OCI-LY7 (cell line): ENCODE measurements around the gene RNF13. TPM values are rescaled to one million over a fixed set of nuclear protein-coding genes. Genes with fewer than 3 reads are reported as not detected.

ENCODE experiments used
- BruUV-seq: library from RNA; stranded (reverse); fragments of 400-500 nt; replicated peaks from 2 replicates; lab custom pipeline; 2021; lab: Mats Ljungman, UMichigan
- CTCF ChIA-PET: fragments of 300-600 bp; sonication (Branson Sonifier 250); formaldehyde crosslinking; loops from one replicate; lab custom pipeline; 2022; ENCODE audit warnings: antibody characterized with exemption; ENCODE audit not compliant: unreplicated experiment; lab: Charles Lee
- POLR2A ChIA-PET: fragments of 300-600 bp; sonication (Branson Sonifier 250); formaldehyde crosslinking; loops from one replicate; lab custom pipeline; 2022; ENCODE audit warnings: antibody characterized with exemption; lab: Charles Lee
- DNase-seq: peaks from one replicate; pipeline ENCODE4 v3.0.0-alpha.2; 2015; ENCODE audit warnings: low spot score
- H2AFZ ChIP-seq: fragments of 200-600 bp; sonication (generic), shearing (Covaris generic); 2 replicates; pipeline ENCODE4 v1.6.1; 2014; ENCODE audit warnings: mild to moderate bottlenecking, antibody characterized with exemption, low read length, moderate library complexity
- H3K27ac ChIP-seq: fragments of 200-600 bp; sonication (generic); 2 replicates; pipeline ENCODE4 v1.5.1; 2014; ENCODE audit warnings: mixed run types, low read depth, mild to moderate bottlenecking, moderate library complexity, low read length, inconsistent platforms; ENCODE audit not compliant: poor library complexity, severe bottlenecking
- H3K36me3 ChIP-seq: fragments of 200-600 bp; sonication (generic); 2 replicates; pipeline ENCODE4 v1.6.1; 2014; ENCODE audit warnings: mild to moderate bottlenecking, antibody characterized with exemption, low read length, moderate library complexity, mixed read lengths; ENCODE audit not compliant: insufficient read depth
- H3K4me1 ChIP-seq: fragments of 200-600 bp; sonication (generic); 2 replicates; pipeline ENCODE4 v1.5.1; 2014; ENCODE audit warnings: mild to moderate bottlenecking, low read length; ENCODE audit not compliant: insufficient read depth, poor library complexity, severe bottlenecking
- H3K4me2 ChIP-seq: fragments of 200-600 bp; sonication (generic); 2 replicates; pipeline ENCODE4 v1.6.1; 2014; ENCODE audit warnings: mild to moderate bottlenecking, low read length
- H3K4me3 ChIP-seq: fragments of 200-600 bp; sonication (generic); 2 replicates; pipeline ENCODE4 v1.5.1; 2014; ENCODE audit warnings: mild to moderate bottlenecking, low read depth, low read length; ENCODE audit not compliant: poor library complexity, severe bottlenecking
- H3K79me2 ChIP-seq: fragments of 200-600 bp; sonication (generic); 2 replicates; pipeline ENCODE4 v1.6.1; 2016; ENCODE audit warnings: low read depth, mild to moderate bottlenecking, low read length, moderate library complexity, mixed read lengths; ENCODE audit not compliant: insufficient read depth
- H3K9me2 ChIP-seq: fragments of 200-600 bp; sonication (generic); 2 replicates; pipeline ENCODE4 v1.6.1; 2016; ENCODE audit warnings: mild to moderate bottlenecking, low read length, mixed read lengths; ENCODE audit not compliant: insufficient read depth
- H3K9me3 ChIP-seq: fragments of 200-600 bp; sonication (generic); 2 replicates; pipeline ENCODE4 v1.6.1; 2014; ENCODE audit warnings: mild to moderate bottlenecking, mixed run types, low read length, mixed read lengths
- H4K20me1 ChIP-seq: fragments of 200-600 bp; sonication (generic); 2 replicates; pipeline ENCODE4 v1.6.1; 2014; ENCODE audit warnings: mild to moderate bottlenecking, antibody characterized with exemption, low read length, moderate library complexity, mixed read lengths; ENCODE audit not compliant: insufficient read depth
- EZH2phosphoT487 ChIP-seq: fragments of 200-600 bp; sonication (generic); IDR thresholded peaks from 2 replicates; pipeline ENCODE4 v1.6.1; 2018; ENCODE audit warnings: low read depth, borderline replicate concordance, mild to moderate bottlenecking, mixed run types, antibody characterized with exemption, low read length, moderate library complexity, mixed read lengths
- intact Hi-C: fragments of 100-400 bp; cut with micrococcal nuclease; formaldehyde crosslinking; loops from one replicate; pipeline ENCODE4 v1.10.0; 2022; ENCODE audit not compliant: unreplicated experiment
- total RNA-seq, 2 experiments: library from RNA; depleted of rRNA in 1 of 2; stranded (reverse); fragments of >200 nt in 1 of 2; shearing (Covaris generic) in 1 of 2; gene quantifications; 2 replicates each; pipeline ENCODE4 v1.2.3, GENCODE V29; 2014 to 2022
- TF ChIP-seq, protein P1 (sequence below): fragments of 200-600 bp; sonication (generic); conservative IDR thresholded peaks from 2 replicates; pipeline ENCODE4 v1.5.1; 2014; ENCODE audit warnings: mild to moderate bottlenecking, antibody characterized with exemption, low read length, moderate library complexity, mixed read lengths

RNF13 gene
- total RNA-seq, 2 experiments from 2014 or later, result 26.2 to 37.3 TPM

DNA sequence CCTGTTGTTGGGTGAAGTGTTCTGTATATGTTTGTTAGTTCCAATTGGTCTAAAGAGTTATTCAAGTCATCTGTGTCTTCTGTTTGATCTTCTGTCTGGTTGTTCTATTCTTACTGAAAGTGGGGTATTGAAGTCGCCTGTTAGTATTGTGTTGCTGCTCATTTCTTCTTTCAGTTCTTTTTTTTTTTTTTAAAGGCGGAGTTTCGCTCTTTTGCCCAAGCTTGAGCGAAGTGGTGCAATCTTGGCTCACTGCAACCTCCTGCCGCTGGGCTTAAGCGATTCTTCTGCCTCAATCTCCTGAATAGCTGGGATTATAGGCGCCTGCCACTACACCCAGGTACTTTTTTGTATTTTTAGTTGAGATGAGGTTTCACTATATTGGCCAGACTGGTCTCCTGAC is 134.2 kb downstream of the RNF13 start:
- Histone ChIP-seq H3K4me3 (no peak overlapping the region), H3K27ac (no peak overlapping the region), H3K9me2 (no peaks in the 10 kb centered on the region), H3K9me3 (no peaks in the 10 kb centered on the region), H3K36me3 (peaks cover 14% of the 10 kb centered on the region), H2AFZ (no peak overlapping the region), H3K4me1 (no peaks in the 10 kb centered on the region), H4K20me1 (0 out of 2 replicates have a peak, but pooled peaks cover 3% of the 10 kb centered on the region), H3K79me2 (no peaks in the 10 kb centered on the region), H3K4me2 (no peak overlapping the region)
- DNase-seq, result no peak
- ChIA-PET POLR2A (no interaction called here), CTCF (no interaction called here)
- intact Hi-C loops, result no loop called here
- TF ChIP-seq, protein P1, sequence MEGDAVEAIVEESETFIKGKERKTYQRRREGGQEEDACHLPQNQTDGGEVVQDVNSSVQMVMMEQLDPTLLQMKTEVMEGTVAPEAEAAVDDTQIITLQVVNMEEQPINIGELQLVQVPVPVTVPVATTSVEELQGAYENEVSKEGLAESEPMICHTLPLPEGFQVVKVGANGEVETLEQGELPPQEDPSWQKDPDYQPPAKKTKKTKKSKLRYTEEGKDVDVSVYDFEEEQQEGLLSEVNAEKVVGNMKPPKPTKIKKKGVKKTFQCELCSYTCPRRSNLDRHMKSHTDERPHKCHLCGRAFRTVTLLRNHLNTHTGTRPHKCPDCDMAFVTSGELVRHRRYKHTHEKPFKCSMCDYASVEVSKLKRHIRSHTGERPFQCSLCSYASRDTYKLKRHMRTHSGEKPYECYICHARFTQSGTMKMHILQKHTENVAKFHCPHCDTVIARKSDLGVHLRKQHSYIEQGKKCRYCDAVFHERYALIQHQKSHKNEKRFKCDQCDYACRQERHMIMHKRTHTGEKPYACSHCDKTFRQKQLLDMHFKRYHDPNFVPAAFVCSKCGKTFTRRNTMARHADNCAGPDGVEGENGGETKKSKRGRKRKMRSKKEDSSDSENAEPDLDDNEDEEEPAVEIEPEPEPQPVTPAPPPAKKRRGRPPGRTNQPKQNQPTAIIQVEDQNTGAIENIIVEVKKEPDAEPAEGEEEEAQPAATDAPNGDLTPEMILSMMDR, result no peak
- TF ChIP-seq EZH2phosphoT487, result no peak
- no TSS peak for BruUV-seq

DNA sequence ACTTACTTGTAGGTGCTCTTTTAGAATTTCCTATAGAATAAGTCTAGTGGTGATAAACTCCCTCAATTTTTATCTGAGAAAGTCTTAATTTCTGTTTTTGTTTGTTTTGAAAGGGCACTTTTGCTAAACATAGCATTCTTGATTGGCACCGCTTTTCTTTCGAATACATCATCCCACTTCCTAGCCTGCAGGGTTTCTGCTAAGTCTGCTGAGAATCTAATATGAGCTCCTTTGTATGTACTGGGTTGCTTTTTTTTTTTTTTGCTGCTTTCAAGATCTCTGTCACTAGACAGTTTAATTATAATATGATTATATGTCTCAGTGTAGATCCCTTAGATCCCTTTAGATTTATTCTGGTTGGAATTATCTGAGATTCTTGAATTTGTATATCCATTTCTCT is 136.2 kb downstream of the RNF13 start:
- no peak overlapping the region for H3K4me2 ChIP-seq
- BruUV-seq, result no TSS peak
- intact Hi-C loops, result no loop called here
- H3K27ac ChIP-seq, result no peak overlapping the region
- TF ChIP-seq, protein P1, result no peak
- TF ChIP-seq EZH2phosphoT487, result no peak
- H3K4me3 ChIP-seq, result no peak overlapping the region
- DNase-seq, result no peak
- no peaks in the 10 kb centered on the region for H3K4me1 ChIP-seq
- H2AFZ ChIP-seq, result no peak overlapping the region
- CTCF ChIA-PET, result no interaction called here
- H3K9me3 ChIP-seq, result no peaks in the 10 kb centered on the region
- 0 out of 2 replicates have a peak, but pooled peaks cover 3% of the 10 kb centered on the region for H4K20me1 ChIP-seq
- POLR2A ChIA-PET, result interaction anchor here (0.7 to 1.0 kb wide), 2 partner anchors 9 to 18 kb away, joined by 3 read pairs; no protein-coding TSS in a partner anchor
- H3K79me2 ChIP-seq, result no peaks in the 10 kb centered on the region
- H3K36me3 ChIP-seq, result peaks cover 11% of the 10 kb centered on the region; the same call in 1 of the 2 replicates
- H3K9me2 ChIP-seq, result no peaks in the 10 kb centered on the region

DNA sequence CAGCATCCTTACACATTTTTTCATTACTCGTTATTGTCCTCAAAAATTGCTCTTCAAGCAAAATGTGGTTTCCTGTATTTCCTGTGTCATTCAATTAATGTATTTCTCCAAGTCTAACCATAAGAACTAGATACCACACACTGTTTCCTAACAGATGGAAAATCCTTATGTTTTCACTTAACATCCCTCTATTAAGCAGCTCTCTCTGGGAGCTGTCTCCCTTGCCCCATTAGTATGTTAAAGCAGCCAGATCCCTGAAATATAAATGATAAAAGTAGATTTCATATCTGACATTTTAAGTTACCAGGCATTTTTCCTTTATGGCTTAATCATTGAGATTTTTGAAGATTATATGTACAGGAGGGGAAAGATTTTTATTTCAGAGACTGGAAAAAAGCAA is 141.8 kb downstream of the RNF13 start:
- Histone ChIP-seq H3K27ac (no peak overlapping the region), H3K4me1 (no peaks in the 10 kb centered on the region), H4K20me1 (no peaks in the 10 kb centered on the region), H3K4me2 (no peak overlapping the region), H3K9me3 (no peaks in the 10 kb centered on the region), H2AFZ (no peak overlapping the region), H3K36me3 (peaks cover 4% of the 10 kb centered on the region; the same call in 1 of the 2 replicates), H3K4me3 (no peak overlapping the region), H3K79me2 (no peaks in the 10 kb centered on the region), H3K9me2 (no peaks in the 10 kb centered on the region)
- TF ChIP-seq EZH2phosphoT487, result no peak
- TF ChIP-seq, protein P1, result no peak
- CTCF ChIA-PET, result no interaction called here
- POLR2A ChIA-PET, result interaction anchor here (0.8 to 1.0 kb wide), 2 partner anchors 15 to 80 kb away, joined by 3 to 4 read pairs; no protein-coding TSS in a partner anchor
- no peak for DNase-seq
- no TSS peak for BruUV-seq
- intact Hi-C loops, result no loop called here
